Astrocyte (in vitro differentiated cells and primary cell): ENCODE measurements around the gene GMDS. TPM values are rescaled to one million over a fixed set of nuclear protein-coding genes. Genes with fewer than 3 reads are reported as not detected.

Experiments used
- DNase-seq: peaks from one replicate; pipeline ENCODE4 v3.0.0-alpha.2; 2010; ENCODE audit warnings: low read depth
- FAIRE-seq: peaks from 2 replicates; lab custom pipeline; 2011; peaks lifted over from hg19 to GRCh38; lab: Jason Lieb, UNC
- H2AFZ ChIP-seq: 2 replicates; pipeline ENCODE4 v1.6.0; 2012; ENCODE audit warnings: low read depth, low read length, inconsistent platforms
- H3K27ac ChIP-seq: 2 replicates; pipeline ENCODE4 v1.5.1; 2011; ENCODE audit warnings: low read depth, low read length, inconsistent platforms
- H3K27me3 ChIP-seq: 2 replicates; pipeline ENCODE4 v1.6.0; 2011; ENCODE audit warnings: low read length, inconsistent platforms; ENCODE audit not compliant: insufficient read depth
- H3K36me3 ChIP-seq: 2 replicates; pipeline ENCODE4 v1.5.1; 2011; ENCODE audit warnings: low read length, inconsistent platforms; ENCODE audit not compliant: insufficient read depth
- H3K4me1 ChIP-seq: 2 replicates; pipeline ENCODE4 v1.5.1; 2011; ENCODE audit warnings: low read length, inconsistent platforms; ENCODE audit not compliant: insufficient read depth
- H3K4me2 ChIP-seq: 2 replicates; pipeline ENCODE4 v1.6.0; 2012; ENCODE audit warnings: low read length, inconsistent platforms
- H3K4me3 ChIP-seq: 2 replicates; pipeline ENCODE4 v1.5.1; 2011; ENCODE audit warnings: low read depth, mild to moderate bottlenecking, low read length, inconsistent platforms; ENCODE audit not compliant: insufficient read depth
- H3K79me2 ChIP-seq: 2 replicates; pipeline ENCODE4 v1.6.0; 2012; ENCODE audit warnings: mild to moderate bottlenecking, low read length, inconsistent platforms; ENCODE audit not compliant: insufficient read depth
- H3K9ac ChIP-seq: 2 replicates; pipeline ENCODE4 v1.6.0; 2012; ENCODE audit warnings: mild to moderate bottlenecking, low read length, inconsistent platforms
- H3K9me3 ChIP-seq: 2 replicates; pipeline ENCODE4 v1.5.1; 2012; ENCODE audit warnings: low read depth, mild to moderate bottlenecking, low read length, inconsistent platforms; ENCODE audit not compliant: insufficient read depth
- H4K20me1 ChIP-seq: 2 replicates; pipeline ENCODE4 v1.6.0; 2012; ENCODE audit warnings: low read length, inconsistent platforms; ENCODE audit not compliant: insufficient read depth
- H3K27ac Mint-ChIP-seq: one replicate; pipeline ENCODE4 v1.8.0; 2021; ENCODE audit warnings: mild to moderate bottlenecking, mixed read lengths; ENCODE audit not compliant: unreplicated experiment
- H3K27me3 Mint-ChIP-seq: one replicate; pipeline ENCODE4 v1.8.0; 2021; ENCODE audit warnings: low read depth, mixed read lengths; ENCODE audit not compliant: unreplicated experiment
- H3K36me3 Mint-ChIP-seq: one replicate; pipeline ENCODE4 v1.8.0; 2021; ENCODE audit warnings: low read depth, mixed read lengths; ENCODE audit not compliant: unreplicated experiment
- H3K4me1 Mint-ChIP-seq: one replicate; pipeline ENCODE4 v1.8.0; 2021; ENCODE audit warnings: low read depth, mixed read lengths; ENCODE audit not compliant: unreplicated experiment
- H3K4me3 Mint-ChIP-seq: one replicate; pipeline ENCODE4 v1.8.0; 2021; ENCODE audit warnings: mild to moderate bottlenecking, moderate library complexity, mixed read lengths; ENCODE audit not compliant: unreplicated experiment
- H3K9me3 Mint-ChIP-seq: one replicate; pipeline ENCODE4 v1.8.0; 2021; ENCODE audit warnings: mild to moderate bottlenecking, mixed read lengths; ENCODE audit not compliant: unreplicated experiment
- EZH2 ChIP-seq: IDR thresholded peaks from 2 replicates; pipeline ENCODE4 v1.6.1; 2012; ENCODE audit warnings: mild to moderate bottlenecking, low read length, inconsistent platforms; ENCODE audit not compliant: insufficient read depth
- total RNA-seq: library from RNA; stranded (reverse); gene quantifications from 2 replicates; pipeline ENCODE4 v1.2.1, GENCODE V29; 2021
- TF ChIP-seq, protein P1 (sequence below): IDR thresholded peaks from 2 replicates; pipeline ENCODE4 v1.5.1; 2011; ENCODE audit warnings: low read depth, mild to moderate bottlenecking, inconsistent platforms, low read length, moderate library complexity; ENCODE audit not compliant: insufficient read depth

The GMDS gene
- total RNA-seq, 1 donor from 2014 or later: 9.4 TPM

DNA sequence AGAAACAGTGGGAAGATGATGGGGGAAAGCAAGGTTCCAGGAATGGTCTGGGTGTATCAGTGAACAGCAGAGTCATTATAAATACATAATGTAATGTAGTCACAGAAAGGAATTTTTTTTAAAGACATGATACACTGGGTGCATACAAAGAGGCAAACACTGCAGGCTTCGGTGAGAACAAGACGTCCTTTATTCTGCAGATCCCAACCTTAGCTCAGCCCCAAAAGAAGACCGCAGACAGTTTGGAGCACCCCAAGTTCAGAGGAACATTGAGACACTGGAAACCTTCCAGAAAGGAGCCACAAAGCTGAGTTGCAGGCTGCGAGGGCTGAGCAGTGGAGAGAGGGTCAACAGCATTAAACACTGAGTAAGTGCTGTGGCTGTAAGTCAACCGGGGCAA is 666.3 kb downstream of the GMDS start:
- FAIRE-seq (no peak), DNase-seq (no peak)
- H3K4me3 ChIP-seq: no peak overlapping the region
- peaks cover 22% of the 10 kb centered on the region for H3K27me3 Mint-ChIP-seq
- H3K79me2 ChIP-seq: no peaks in the 10 kb centered on the region
- no peak overlapping the region for H3K27ac Mint-ChIP-seq
- no peak overlapping the region for H3K4me3 Mint-ChIP-seq
- H3K4me1 Mint-ChIP-seq: peaks cover 33% of the 10 kb centered on the region
- no peak overlapping the region for H3K9ac ChIP-seq
- no peaks in the 10 kb centered on the region for H3K9me3 ChIP-seq
- H3K36me3 ChIP-seq: no peaks in the 10 kb centered on the region
- no peak overlapping the region for H3K4me2 ChIP-seq
- no peak overlapping the region for H3K27ac ChIP-seq
- no peak for TF ChIP-seq EZH2
- TF ChIP-seq, protein P1, sequence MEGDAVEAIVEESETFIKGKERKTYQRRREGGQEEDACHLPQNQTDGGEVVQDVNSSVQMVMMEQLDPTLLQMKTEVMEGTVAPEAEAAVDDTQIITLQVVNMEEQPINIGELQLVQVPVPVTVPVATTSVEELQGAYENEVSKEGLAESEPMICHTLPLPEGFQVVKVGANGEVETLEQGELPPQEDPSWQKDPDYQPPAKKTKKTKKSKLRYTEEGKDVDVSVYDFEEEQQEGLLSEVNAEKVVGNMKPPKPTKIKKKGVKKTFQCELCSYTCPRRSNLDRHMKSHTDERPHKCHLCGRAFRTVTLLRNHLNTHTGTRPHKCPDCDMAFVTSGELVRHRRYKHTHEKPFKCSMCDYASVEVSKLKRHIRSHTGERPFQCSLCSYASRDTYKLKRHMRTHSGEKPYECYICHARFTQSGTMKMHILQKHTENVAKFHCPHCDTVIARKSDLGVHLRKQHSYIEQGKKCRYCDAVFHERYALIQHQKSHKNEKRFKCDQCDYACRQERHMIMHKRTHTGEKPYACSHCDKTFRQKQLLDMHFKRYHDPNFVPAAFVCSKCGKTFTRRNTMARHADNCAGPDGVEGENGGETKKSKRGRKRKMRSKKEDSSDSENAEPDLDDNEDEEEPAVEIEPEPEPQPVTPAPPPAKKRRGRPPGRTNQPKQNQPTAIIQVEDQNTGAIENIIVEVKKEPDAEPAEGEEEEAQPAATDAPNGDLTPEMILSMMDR: no peak
- no peaks in the 10 kb centered on the region for H3K36me3 Mint-ChIP-seq
- peaks cover 2% of the 10 kb centered on the region for H3K9me3 Mint-ChIP-seq
- H4K20me1 ChIP-seq: no peaks in the 10 kb centered on the region
- H3K4me1 ChIP-seq: peaks cover 6% of the 10 kb centered on the region
- no peak overlapping the region for H2AFZ ChIP-seq
- H3K27me3 ChIP-seq: no peaks in the 10 kb centered on the region

DNA sequence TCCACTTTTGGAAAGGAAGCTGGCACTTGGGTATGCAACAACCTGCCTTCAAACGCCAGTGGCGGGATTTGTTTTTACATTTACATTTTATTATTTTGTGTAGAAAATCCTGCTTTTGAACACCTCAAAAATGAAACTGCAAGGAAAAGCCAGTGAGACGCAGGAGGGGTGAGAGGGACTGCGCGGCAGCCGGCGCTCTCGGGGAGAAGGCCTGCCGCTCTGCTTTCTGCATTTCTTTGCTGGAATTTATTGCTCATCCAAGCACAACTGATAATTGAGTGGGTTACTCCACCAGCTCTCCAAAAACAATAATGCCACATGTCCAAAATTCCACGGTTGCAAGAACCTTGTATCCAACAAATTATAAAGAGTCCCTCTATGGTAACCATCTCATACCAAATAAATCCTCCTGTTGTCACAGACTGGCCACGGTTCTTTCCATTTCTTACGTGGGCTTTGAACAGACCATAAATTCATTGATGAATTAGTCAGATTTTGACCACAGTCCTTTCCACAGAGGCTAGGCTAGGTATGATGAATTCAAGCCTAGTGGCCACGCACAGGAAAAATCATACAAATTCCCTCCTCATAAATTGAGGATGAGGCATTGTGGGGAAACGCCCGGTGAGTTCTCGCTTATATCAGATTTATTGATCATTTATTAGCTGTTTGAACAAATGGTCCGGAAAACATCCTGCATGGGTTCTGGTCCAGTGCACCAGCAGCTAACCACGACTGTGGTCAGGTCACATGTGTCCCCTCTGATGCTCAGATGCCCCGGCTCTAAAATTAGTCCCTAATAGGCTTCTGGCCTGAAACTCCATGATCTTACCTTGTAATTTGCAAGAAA is 667.3 kb downstream of the GMDS start:
- Mint-ChIP-seq H3K36me3 (no peaks in the 10 kb centered on the region), H3K27ac (no peak overlapping the region), H3K4me1 (peaks cover 36% of the 10 kb centered on the region), H3K4me3 (no peak overlapping the region), H3K27me3 (peaks cover 20% of the 10 kb centered on the region), H3K9me3 (no peaks in the 10 kb centered on the region)
- Histone ChIP-seq H3K4me3 (no peak overlapping the region), H3K79me2 (no peaks in the 10 kb centered on the region), H3K36me3 (no peaks in the 10 kb centered on the region), H3K4me2 (no peak overlapping the region), H4K20me1 (no peaks in the 10 kb centered on the region), H3K4me1 (peaks cover 6% of the 10 kb centered on the region), H3K27ac (no peak overlapping the region), H3K9me3 (no peaks in the 10 kb centered on the region), H3K9ac (no peak overlapping the region), H3K27me3 (no peaks in the 10 kb centered on the region), H2AFZ (no peak overlapping the region)
- FAIRE-seq: no peak
- DNase-seq: no peak
- TF ChIP-seq, protein P1: no peak
- no peak for TF ChIP-seq EZH2

DNA sequence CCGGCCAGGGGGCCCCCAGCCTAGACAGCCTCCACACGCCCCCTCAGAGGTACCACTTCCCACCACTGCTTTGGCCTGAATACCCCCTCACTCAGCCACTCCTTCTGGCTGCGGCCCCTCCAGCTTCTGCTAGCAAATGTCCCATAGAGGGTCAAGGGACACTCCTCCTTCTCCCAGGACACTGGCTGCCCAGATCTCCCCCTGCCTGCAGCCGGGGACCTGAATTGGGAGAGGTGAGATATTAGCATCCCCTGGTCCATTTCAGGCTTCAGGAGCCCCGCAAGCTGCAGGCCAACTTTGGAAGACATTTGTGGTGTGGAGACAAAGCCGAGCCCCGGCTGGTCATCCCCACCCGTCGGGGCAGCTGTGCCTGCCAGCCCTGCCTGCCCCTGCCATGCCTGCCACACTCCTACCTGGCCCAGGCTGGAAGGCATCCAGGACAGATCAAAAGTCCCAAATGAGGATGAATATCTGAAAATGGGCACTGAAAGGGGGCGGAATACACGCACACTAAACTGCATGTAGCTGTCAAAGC is 668.2 kb downstream of the GMDS start:
- peaks cover 36% of the 10 kb centered on the region for H3K4me1 Mint-ChIP-seq
- no peaks in the 10 kb centered on the region for H3K9me3 Mint-ChIP-seq
- H3K4me3 Mint-ChIP-seq: no peak overlapping the region
- Histone ChIP-seq H3K4me1 (peaks cover 6% of the 10 kb centered on the region), H3K27me3 (no peaks in the 10 kb centered on the region), H3K79me2 (no peaks in the 10 kb centered on the region), H3K9me3 (no peaks in the 10 kb centered on the region), H3K9ac (no peak overlapping the region), H2AFZ (no peak overlapping the region), H3K27ac (no peak overlapping the region), H3K4me2 (no peak overlapping the region), H4K20me1 (no peaks in the 10 kb centered on the region), H3K36me3 (no peaks in the 10 kb centered on the region), H3K4me3 (no peak overlapping the region)
- no peak overlapping the region for H3K27ac Mint-ChIP-seq
- peaks cover 20% of the 10 kb centered on the region for H3K27me3 Mint-ChIP-seq
- no peaks in the 10 kb centered on the region for H3K36me3 Mint-ChIP-seq
- no peak for FAIRE-seq
- DNase-seq: no peak
- TF ChIP-seq EZH2: no peak
- TF ChIP-seq, protein P1: no peak
